Endothelial cell (in vitro differentiated cells): ENCODE results near the gene TECR. TPM values are rescaled to one million over a fixed set of nuclear protein-coding genes. Genes with fewer than 3 reads are reported as not detected.
"Not testable (repeated sequence)": the region's sequence is repeated elsewhere in the genome, so short reads cannot be mapped to it uniquely, and the experiment has no call there.

Experiments
- DNase-seq: peaks from one replicate; pipeline ENCODE4 v3.0.0; 2021; ENCODE audit warnings: low spot score
- H3K27ac Mint-ChIP-seq: one replicate; pipeline ENCODE4 v1.8.0; 2021; ENCODE audit warnings: mixed read lengths, inconsistent platforms; ENCODE audit not compliant: unreplicated experiment
- H3K27me3 Mint-ChIP-seq: one replicate; pipeline ENCODE4 v1.8.0; 2021; ENCODE audit warnings: mild to moderate bottlenecking, moderate library complexity, mixed read lengths, inconsistent platforms; ENCODE audit not compliant: unreplicated experiment
- H3K36me3 Mint-ChIP-seq: one replicate; pipeline ENCODE4 v1.8.0; 2021; ENCODE audit warnings: mild to moderate bottlenecking, low read depth, mixed read lengths, inconsistent platforms; ENCODE audit not compliant: unreplicated experiment
- H3K4me1 Mint-ChIP-seq: one replicate; pipeline ENCODE4 v1.8.0; 2021; ENCODE audit warnings: mild to moderate bottlenecking, mixed read lengths, inconsistent platforms; ENCODE audit not compliant: unreplicated experiment
- H3K4me3 Mint-ChIP-seq: one replicate; pipeline ENCODE4 v1.8.0; 2021; ENCODE audit warnings: mild to moderate bottlenecking, mixed read lengths, inconsistent platforms; ENCODE audit not compliant: unreplicated experiment
- H3K9me3 Mint-ChIP-seq: one replicate; pipeline ENCODE4 v1.8.0; 2021; ENCODE audit warnings: mixed read lengths, inconsistent platforms; ENCODE audit not compliant: unreplicated experiment
- total RNA-seq: library from RNA; stranded (reverse); fragmentation: NEBNext Ultra II Directional; extraction: Animal tissue kit (Norgen Biotek cat#: 25700); gene quantifications from one replicate; pipeline ENCODE4 v1.2.1, GENCODE V29; 2021; ENCODE audit not compliant: unreplicated experiment
- TF ChIP-seq, protein P1 (sequence below): fragments of 200-600 bp; sonication (generic); IDR thresholded peaks from one replicate; pipeline ENCODE4 v1.5.0; 2021; ENCODE audit warnings: antibody characterized with exemption; ENCODE audit not compliant: unreplicated experiment

Gene TECR
- total RNA-seq, 1 donor from 2014 or later = 116 TPM

DNA sequence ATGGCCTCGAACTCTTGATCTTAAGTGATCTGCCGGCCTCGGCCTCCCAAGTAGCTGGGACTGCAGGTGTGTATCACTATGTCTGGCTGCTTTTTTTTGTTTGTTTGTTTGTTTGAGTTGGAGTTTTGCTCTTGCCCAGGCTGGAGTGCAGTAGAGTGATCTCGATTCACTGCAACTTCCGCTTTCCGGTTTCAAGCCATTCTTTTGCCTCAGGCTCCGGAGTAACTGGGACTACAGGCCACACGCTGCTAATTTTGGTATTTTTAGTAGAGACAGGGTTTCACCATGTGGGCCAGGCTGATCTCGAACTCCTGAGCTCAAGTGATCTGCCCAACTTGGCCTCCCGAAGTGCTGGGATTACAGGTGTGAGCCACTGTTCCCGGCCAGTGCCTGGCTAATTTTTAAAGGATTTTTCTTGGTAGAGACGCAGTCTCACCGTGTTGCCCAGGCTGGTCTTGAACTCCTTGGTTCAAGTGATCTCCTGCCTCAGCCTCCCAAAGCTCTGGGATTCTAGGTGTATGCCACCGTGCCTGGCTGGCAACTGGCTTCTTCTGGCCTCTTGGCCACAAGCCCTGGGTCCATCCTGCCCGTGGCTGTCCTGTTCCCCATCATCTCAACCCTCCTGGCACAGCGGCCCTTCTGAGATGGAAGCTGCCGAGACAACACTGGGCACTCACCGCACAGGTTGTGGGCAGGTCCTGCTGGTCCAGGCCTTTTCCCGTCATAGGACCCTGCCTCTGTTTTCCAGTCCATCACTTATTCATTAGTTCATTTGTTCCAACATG, 11.5 kb downstream of the TECR start:
- Mint-ChIP-seq H3K4me3 (peak overlapping the region; percentile 34), H3K27ac (peak overlapping the region; percentile 37), H3K4me1 (no peaks in the 10 kb centered on the region), H3K36me3 (peaks cover 5% of the 10 kb centered on the region), H3K9me3 (no peaks in the 10 kb centered on the region), H3K27me3 (peaks cover 10% of the 10 kb centered on the region)
- TF ChIP-seq, protein P1, sequence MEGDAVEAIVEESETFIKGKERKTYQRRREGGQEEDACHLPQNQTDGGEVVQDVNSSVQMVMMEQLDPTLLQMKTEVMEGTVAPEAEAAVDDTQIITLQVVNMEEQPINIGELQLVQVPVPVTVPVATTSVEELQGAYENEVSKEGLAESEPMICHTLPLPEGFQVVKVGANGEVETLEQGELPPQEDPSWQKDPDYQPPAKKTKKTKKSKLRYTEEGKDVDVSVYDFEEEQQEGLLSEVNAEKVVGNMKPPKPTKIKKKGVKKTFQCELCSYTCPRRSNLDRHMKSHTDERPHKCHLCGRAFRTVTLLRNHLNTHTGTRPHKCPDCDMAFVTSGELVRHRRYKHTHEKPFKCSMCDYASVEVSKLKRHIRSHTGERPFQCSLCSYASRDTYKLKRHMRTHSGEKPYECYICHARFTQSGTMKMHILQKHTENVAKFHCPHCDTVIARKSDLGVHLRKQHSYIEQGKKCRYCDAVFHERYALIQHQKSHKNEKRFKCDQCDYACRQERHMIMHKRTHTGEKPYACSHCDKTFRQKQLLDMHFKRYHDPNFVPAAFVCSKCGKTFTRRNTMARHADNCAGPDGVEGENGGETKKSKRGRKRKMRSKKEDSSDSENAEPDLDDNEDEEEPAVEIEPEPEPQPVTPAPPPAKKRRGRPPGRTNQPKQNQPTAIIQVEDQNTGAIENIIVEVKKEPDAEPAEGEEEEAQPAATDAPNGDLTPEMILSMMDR = no peak
- no peak for DNase-seq

DNA sequence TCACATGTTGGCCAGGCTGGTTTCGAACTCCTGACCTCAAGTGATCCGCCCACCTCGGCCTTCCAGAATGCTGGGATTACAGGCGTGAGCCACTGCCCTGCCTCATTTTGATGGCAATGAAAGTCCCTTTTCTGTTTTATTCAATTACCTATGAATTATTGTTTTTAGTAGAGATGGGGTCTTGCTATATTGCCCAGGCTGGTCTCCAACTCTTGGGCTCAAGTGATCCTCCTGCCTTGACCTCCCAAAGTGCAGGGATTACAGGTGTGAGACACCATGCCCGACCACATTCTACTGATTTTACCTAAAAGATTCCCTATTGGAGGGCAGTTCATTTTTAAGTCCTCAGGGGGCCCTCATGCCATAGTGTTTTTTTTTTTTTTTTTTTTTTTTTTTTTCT, 12.6 kb downstream of the TECR start:
- not testable (repeated sequence) for H3K4me1 Mint-ChIP-seq, H3K9me3 Mint-ChIP-seq, H3K27ac Mint-ChIP-seq, H3K36me3 Mint-ChIP-seq, H3K4me3 Mint-ChIP-seq, DNase-seq
- peaks cover 11% of the 10 kb centered on the region for H3K27me3 Mint-ChIP-seq

- no peak for DNase-seq
- no peak overlapping the region for H3K27ac Mint-ChIP-seq
- no peak overlapping the region for H3K4me3 Mint-ChIP-seq
- H3K4me1 Mint-ChIP-seq = no peaks in the 10 kb centered on the region
- H3K9me3 Mint-ChIP-seq = no peaks in the 10 kb centered on the region
- H3K36me3 Mint-ChIP-seq = peaks cover 8% of the 10 kb centered on the region
- H3K27me3 Mint-ChIP-seq = peaks cover 11% of the 10 kb centered on the region
- TF ChIP-seq, protein P1 = no peak
Measured at GRCh38 chr19:14542711-14543328, 13.4 kb downstream of the TECR start.

DNA sequence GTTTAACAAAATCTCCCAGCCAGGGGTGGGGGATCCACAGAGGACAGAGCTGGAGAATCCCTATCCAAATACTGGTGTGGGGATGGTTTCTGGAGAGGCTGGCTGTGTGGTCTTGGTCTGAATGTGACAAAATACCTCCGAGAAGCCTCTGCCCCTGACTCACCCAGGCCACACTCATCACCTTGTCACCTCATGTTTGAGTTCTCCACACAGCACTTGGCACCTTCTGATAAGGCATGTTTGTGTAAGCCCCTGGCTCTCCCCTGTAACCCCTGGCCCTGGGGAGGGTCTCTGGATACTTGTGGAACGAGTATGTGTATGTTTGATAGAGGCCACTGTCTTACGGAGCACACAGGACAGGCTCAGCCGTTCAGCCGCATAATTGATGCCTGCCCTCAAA, 14.7 kb downstream of the TECR start:
- DNase-seq = no peak
- TF ChIP-seq, protein P1 = no peak
- H3K4me1 Mint-ChIP-seq = no peaks in the 10 kb centered on the region
- no peak overlapping the region for H3K27ac Mint-ChIP-seq
- peaks cover 13% of the 10 kb centered on the region for H3K27me3 Mint-ChIP-seq
- H3K36me3 Mint-ChIP-seq = peaks cover 8% of the 10 kb centered on the region
- no peaks in the 10 kb centered on the region for H3K9me3 Mint-ChIP-seq
- H3K4me3 Mint-ChIP-seq = no peak overlapping the region

- Mint-ChIP-seq H3K4me3 (no peak overlapping the region), H3K36me3 (peaks cover 8% of the 10 kb centered on the region), H3K9me3 (no peaks in the 10 kb centered on the region), H3K27ac (no peak overlapping the region), H3K27me3 (peaks cover 11% of the 10 kb centered on the region), H3K4me1 (peaks cover 4% of the 10 kb centered on the region)
- TF ChIP-seq, protein P1 = no peak
- no peak for DNase-seq
Measured at GRCh38 chr19:14544977-14545715, 15.8 kb downstream of the TECR start.
